ENCODE data around the gene FYTTD1.

The FYTTD1 gene

GRCh38 chr3:197804511-197804910, 54.8 kb downstream of the FYTTD1 start:
- Histone ChIP-seq H3K27me3 (replicated peaks; ENCODE audit: control insufficient read depth, insufficient read depth, low read length) (no peaks in the 10 kb centered on the region), H3K36me3 (ENCODE audit: control insufficient read depth, insufficient read depth, low read length) (no peaks in the 10 kb centered on the region; the same call in 1 of the 2 replicates), H3K4me3 (replicated peaks; ENCODE audit: low read depth, low read length) (no peak overlapping the region)
- no peak for DNase-seq (ENCODE audit: extremely low read depth, insufficient read length)
- TF ChIP-seq, protein P1, sequence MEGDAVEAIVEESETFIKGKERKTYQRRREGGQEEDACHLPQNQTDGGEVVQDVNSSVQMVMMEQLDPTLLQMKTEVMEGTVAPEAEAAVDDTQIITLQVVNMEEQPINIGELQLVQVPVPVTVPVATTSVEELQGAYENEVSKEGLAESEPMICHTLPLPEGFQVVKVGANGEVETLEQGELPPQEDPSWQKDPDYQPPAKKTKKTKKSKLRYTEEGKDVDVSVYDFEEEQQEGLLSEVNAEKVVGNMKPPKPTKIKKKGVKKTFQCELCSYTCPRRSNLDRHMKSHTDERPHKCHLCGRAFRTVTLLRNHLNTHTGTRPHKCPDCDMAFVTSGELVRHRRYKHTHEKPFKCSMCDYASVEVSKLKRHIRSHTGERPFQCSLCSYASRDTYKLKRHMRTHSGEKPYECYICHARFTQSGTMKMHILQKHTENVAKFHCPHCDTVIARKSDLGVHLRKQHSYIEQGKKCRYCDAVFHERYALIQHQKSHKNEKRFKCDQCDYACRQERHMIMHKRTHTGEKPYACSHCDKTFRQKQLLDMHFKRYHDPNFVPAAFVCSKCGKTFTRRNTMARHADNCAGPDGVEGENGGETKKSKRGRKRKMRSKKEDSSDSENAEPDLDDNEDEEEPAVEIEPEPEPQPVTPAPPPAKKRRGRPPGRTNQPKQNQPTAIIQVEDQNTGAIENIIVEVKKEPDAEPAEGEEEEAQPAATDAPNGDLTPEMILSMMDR (IDR thresholded peaks at IDR 0.05; ENCODE audit: insufficient read depth, low read length, poor library complexity, severe bottlenecking) = no peak

DNA sequence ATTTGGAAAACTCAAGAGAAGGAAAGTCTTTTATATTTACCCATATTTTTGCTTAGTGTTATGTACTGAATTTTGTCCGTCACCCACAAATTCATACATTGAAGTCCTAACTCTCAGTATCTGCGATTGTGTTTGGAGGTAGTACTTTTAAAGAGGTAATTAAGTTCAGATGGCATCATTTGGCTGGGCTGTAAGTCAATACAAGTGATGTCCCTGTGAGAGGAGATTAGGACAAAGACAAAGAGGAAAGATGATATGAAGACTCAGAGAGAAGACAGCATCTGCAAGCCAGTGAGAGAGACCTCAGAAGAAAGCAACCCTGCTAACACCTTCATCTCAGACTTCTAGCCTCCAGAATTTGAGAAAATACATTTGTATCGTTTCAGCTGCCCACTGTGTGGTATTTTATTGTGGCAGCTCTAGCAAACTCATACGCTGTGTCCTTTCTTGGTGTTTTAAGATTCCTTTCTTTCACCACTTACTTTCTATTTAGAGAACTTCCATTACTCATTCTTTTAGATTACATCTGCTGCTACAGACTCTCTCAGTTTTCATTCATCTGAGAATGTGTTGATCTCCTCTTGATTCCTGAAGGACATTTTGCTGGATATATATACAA, 58.4 kb downstream of the FYTTD1 start:
- H3K27me3 ChIP-seq (replicated peaks; ENCODE audit: control insufficient read depth, insufficient read depth, low read length) = no peaks in the 10 kb centered on the region
- no peak for DNase-seq (ENCODE audit: extremely low read depth, insufficient read length)
- H3K36me3 ChIP-seq (ENCODE audit: control insufficient read depth, insufficient read depth, low read length) = no peaks in the 10 kb centered on the region; the same call in 1 of the 2 replicates
- TF ChIP-seq, protein P1 (IDR thresholded peaks at IDR 0.05; ENCODE audit: insufficient read depth, low read length, poor library complexity, severe bottlenecking) = no peak
- no peak overlapping the region for H3K4me3 ChIP-seq (replicated peaks; ENCODE audit: low read depth, low read length)

- TF ChIP-seq, protein P1 (IDR thresholded peaks at IDR 0.05; ENCODE audit: insufficient read depth, low read length, poor library complexity, severe bottlenecking) = no peak
- Histone ChIP-seq H3K27me3 (replicated peaks; ENCODE audit: control insufficient read depth, insufficient read depth, low read length) (no peaks in the 10 kb centered on the region), H3K4me3 (replicated peaks; ENCODE audit: low read depth, low read length) (no peak overlapping the region), H3K36me3 (ENCODE audit: control insufficient read depth, insufficient read depth, low read length) (no peaks in the 10 kb centered on the region)
- no peak for DNase-seq (ENCODE audit: extremely low read depth, insufficient read length)
These were observed 59.8 kb downstream of the FYTTD1 start for GRCh38 chr3:197809356-197810020.

GRCh38 chr3:197810901-197811300, 61.2 kb downstream of the FYTTD1 start:
- Histone ChIP-seq H3K36me3 (ENCODE audit: control insufficient read depth, insufficient read depth, low read length) (no peaks in the 10 kb centered on the region), H3K4me3 (replicated peaks; ENCODE audit: low read depth, low read length) (no peak overlapping the region), H3K27me3 (replicated peaks; ENCODE audit: control insufficient read depth, insufficient read depth, low read length) (no peaks in the 10 kb centered on the region)
- TF ChIP-seq, protein P1 (IDR thresholded peaks at IDR 0.05; ENCODE audit: insufficient read depth, low read length, poor library complexity, severe bottlenecking) = no peak
- no peak for DNase-seq (ENCODE audit: extremely low read depth, insufficient read length)

GRCh38 chr3:197811343-197811742, 61.7 kb downstream of the FYTTD1 start:
- TF ChIP-seq, protein P1 (IDR thresholded peaks at IDR 0.05; ENCODE audit: insufficient read depth, low read length, poor library complexity, severe bottlenecking) = no peak
- H3K4me3 ChIP-seq (replicated peaks; ENCODE audit: low read depth, low read length) = no peak overlapping the region
- no peak for DNase-seq (ENCODE audit: extremely low read depth, insufficient read length)
- H3K27me3 ChIP-seq (replicated peaks; ENCODE audit: control insufficient read depth, insufficient read depth, low read length) = no peaks in the 10 kb centered on the region
- H3K36me3 ChIP-seq (ENCODE audit: control insufficient read depth, insufficient read depth, low read length) = no peaks in the 10 kb centered on the region
